HepG2 (cell line): ENCODE data around the gene PLEKHG5. TPM values are rescaled to one million over a fixed set of nuclear protein-coding genes. Genes with fewer than 3 reads are reported as not detected.
A peak's percentile ranks its signal among the peaks of the same experiment; 100 is the strongest.

ENCODE experiments used
- BORCS8-MEF2B ChIP-seq: sonication (generic); formaldehyde crosslinking; IDR thresholded peaks from 2 replicates; pipeline ENCODE4 v1.8.0; 2022; ENCODE audit warnings: mild to moderate bottlenecking, missing genetic modification reagents
- CBX5 ChIP-seq: sonication (generic); formaldehyde crosslinking; IDR thresholded peaks from 2 replicates; pipeline ENCODE4 v1.4.0; 2020; ENCODE audit warnings: missing genetic modification reagents, borderline replicate concordance
- ETV5 ChIP-seq: IDR thresholded peaks from 2 replicates; pipeline ENCODE4 v1.6.1; 2018; ENCODE audit warnings: missing biosample characterization, missing genetic modification reagents, inconsistent platforms, borderline replicate concordance
- NFE2 ChIP-seq: sonication (generic); formaldehyde crosslinking; IDR thresholded peaks from 2 replicates; pipeline ENCODE4 v1.4.0; 2020; ENCODE audit warnings: missing genetic modification reagents
- NFYC ChIP-seq: IDR thresholded peaks from 2 replicates; pipeline ENCODE4 v1.6.1; 2016; ENCODE audit warnings: missing genetic modification reagents, missing compliant biosample characterization
- NR2F6 ChIP-seq, 2 experiments: IDR thresholded peaks; 2 replicates each; pipeline ENCODE4 v1.6.1; 2016; ENCODE audit warnings: antibody characterized with exemption in 1 of 2, mild to moderate bottlenecking in 1 of 2
- PHF21A ChIP-seq: sonication (generic); formaldehyde crosslinking; IDR thresholded peaks from 2 replicates; pipeline ENCODE4 v1.5.0; 2020; ENCODE audit warnings: mild to moderate bottlenecking, missing genetic modification reagents
- RORA ChIP-seq: sonication (generic); formaldehyde crosslinking; IDR thresholded peaks from 2 replicates; pipeline ENCODE4 v1.5.0; 2020; ENCODE audit warnings: mild to moderate bottlenecking, missing genetic modification reagents, moderate library complexity
- SAFB2 ChIP-seq: sonication (generic); formaldehyde crosslinking; IDR thresholded peaks from 2 replicates; pipeline ENCODE4 v1.5.1; 2020; ENCODE audit warnings: missing genetic modification reagents, low read depth, mild to moderate bottlenecking, borderline replicate concordance
- SALL2 ChIP-seq: sonication (generic); formaldehyde crosslinking; IDR thresholded peaks from 2 replicates; pipeline ENCODE4 v1.8.1; 2023; ENCODE audit warnings: mild to moderate bottlenecking, missing genetic modification reagents, inconsistent platforms
- SRY ChIP-seq: sonication (generic); formaldehyde crosslinking; IDR thresholded peaks from 2 replicates; pipeline ENCODE4 v1.8.0; 2022; ENCODE audit warnings: mild to moderate bottlenecking, missing genetic modification reagents
- WIZ ChIP-seq: sonication (generic); formaldehyde crosslinking; IDR thresholded peaks from 2 replicates; pipeline ENCODE4 v1.5.1; 2020; ENCODE audit warnings: mild to moderate bottlenecking, missing genetic modification reagents
- ZIK1 ChIP-seq: sonication (generic); formaldehyde crosslinking; IDR thresholded peaks from 2 replicates; pipeline ENCODE4 v1.5.0; 2020; ENCODE audit warnings: mild to moderate bottlenecking, low read depth, missing genetic modification reagents, borderline replicate concordance
- ZNF644 ChIP-seq: IDR thresholded peaks from 2 replicates; pipeline ENCODE4 v1.6.1; 2016; ENCODE audit warnings: low read depth
- ZNF878 ChIP-seq: sonication (generic); formaldehyde crosslinking; IDR thresholded peaks from 2 replicates; pipeline ENCODE4 v1.8.1; 2023; ENCODE audit warnings: mild to moderate bottlenecking, missing genetic modification reagents, moderate library complexity
- polyA plus RNA-seq, 8 experiments: library from polyadenylated mRNA; depleted of rRNA in 3 of 8; stranded (reverse) in 7 of 8; unstranded in 1 of 8; fragments of >200 nt; fragmentation: Illumina TruSeq in 4 of 8; extraction: Trizol in 4 of 8; gene quantifications; 2 replicates each; pipeline versions ENCODE4 v1.2.1 to v1.2.3, GENCODE V29; 2011 to 2016; ENCODE audit warnings: low read depth in 4 of 8, missing spikeins in 1 of 8, mixed read lengths in 1 of 8; ENCODE audit not compliant: insufficient read depth in 1 of 8
- total RNA-seq, 5 experiments: library from RNA; depleted of rRNA; stranded (reverse); fragments of >200 nt; fragmentation: Illumina TruSeq; extraction: Trizol; gene quantifications; 2 replicates each; pipeline ENCODE4 v1.2.3, GENCODE V29; 2016; ENCODE audit warnings: low read depth in 1 of 5
- TF ChIP-seq, protein P1 (sequence below), 2 experiments: IDR thresholded peaks; 2 replicates each; pipeline ENCODE4 v1.6.1; 2011 to 2012; ENCODE audit warnings: low read length in 2 of 2, borderline replicate concordance in 1 of 2, low read depth in 1 of 2, mild to moderate bottlenecking in 1 of 2, moderate library complexity in 1 of 2
- TF ChIP-seq, protein P2 (sequence below): sonication (generic); formaldehyde crosslinking; IDR thresholded peaks from 2 replicates; pipeline ENCODE4 v1.5.0; 2020; ENCODE audit warnings: missing genetic modification reagents, mild to moderate bottlenecking, borderline replicate concordance
- TF ChIP-seq, protein P3 (sequence below): sonication (generic); formaldehyde crosslinking; IDR thresholded peaks from 2 replicates; pipeline ENCODE4 v1.8.0; 2022; ENCODE audit warnings: mild to moderate bottlenecking, missing genetic modification reagents, moderate library complexity
- TF ChIP-seq, protein P4 (sequence below): sonication (generic); formaldehyde crosslinking; conservative IDR thresholded peaks from 2 replicates; pipeline ENCODE4 v1.4.0; 2020; ENCODE audit warnings: missing genetic modification reagents
- TF ChIP-seq, protein P5 (sequence below): sonication (generic); formaldehyde crosslinking; IDR thresholded peaks from 2 replicates; pipeline ENCODE4 v1.4.0; 2020; ENCODE audit warnings: missing genetic modification reagents

Gene PLEKHG5
- total and polyA plus RNA-seq, 2 of the 13 experiments (the other 11 are each of a cell fraction or from before 2014, with no cell fraction given) = 1.9 to 3.5 TPM

DNA sequence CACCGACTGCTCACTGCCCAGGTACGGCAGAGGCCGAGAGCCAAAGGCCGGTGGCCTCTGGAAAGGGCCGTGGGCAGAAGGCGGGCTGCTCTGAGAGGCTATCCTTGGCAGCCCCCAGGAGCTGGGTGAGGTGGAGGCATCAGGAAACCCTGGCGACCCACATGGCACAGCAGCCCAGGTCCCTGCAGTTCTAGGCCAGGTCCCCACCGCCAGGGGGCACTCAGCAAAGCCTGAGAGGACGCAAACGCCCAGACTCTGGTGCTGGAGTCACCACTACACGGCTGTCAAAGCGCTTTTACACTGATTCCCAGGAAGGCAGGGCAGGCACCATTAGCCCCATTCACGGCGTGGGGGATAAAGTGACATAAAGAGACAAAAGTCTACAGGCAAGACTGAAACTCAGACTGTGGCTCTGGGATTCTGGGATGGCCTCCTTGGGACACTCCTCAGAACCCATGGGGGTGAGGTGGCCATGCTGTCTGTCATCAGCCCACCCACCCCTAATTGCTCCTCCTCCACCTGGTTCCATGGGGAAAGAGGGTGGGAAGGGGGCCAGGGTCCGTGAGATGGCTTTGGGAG is 4.9 kb downstream of the PLEKHG5 start (continued):
- TF ChIP-seq, protein P1, sequence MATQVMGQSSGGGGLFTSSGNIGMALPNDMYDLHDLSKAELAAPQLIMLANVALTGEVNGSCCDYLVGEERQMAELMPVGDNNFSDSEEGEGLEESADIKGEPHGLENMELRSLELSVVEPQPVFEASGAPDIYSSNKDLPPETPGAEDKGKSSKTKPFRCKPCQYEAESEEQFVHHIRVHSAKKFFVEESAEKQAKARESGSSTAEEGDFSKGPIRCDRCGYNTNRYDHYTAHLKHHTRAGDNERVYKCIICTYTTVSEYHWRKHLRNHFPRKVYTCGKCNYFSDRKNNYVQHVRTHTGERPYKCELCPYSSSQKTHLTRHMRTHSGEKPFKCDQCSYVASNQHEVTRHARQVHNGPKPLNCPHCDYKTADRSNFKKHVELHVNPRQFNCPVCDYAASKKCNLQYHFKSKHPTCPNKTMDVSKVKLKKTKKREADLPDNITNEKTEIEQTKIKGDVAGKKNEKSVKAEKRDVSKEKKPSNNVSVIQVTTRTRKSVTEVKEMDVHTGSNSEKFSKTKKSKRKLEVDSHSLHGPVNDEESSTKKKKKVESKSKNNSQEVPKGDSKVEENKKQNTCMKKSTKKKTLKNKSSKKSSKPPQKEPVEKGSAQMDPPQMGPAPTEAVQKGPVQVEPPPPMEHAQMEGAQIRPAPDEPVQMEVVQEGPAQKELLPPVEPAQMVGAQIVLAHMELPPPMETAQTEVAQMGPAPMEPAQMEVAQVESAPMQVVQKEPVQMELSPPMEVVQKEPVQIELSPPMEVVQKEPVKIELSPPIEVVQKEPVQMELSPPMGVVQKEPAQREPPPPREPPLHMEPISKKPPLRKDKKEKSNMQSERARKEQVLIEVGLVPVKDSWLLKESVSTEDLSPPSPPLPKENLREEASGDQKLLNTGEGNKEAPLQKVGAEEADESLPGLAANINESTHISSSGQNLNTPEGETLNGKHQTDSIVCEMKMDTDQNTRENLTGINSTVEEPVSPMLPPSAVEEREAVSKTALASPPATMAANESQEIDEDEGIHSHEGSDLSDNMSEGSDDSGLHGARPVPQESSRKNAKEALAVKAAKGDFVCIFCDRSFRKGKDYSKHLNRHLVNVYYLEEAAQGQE (IDR thresholded peaks at IDR 0.05; ENCODE audit: borderline replicate concordance in 1 of 2, low read depth in 1 of 2, low read length in 2 of 2) = no peak
- TF ChIP-seq ZNF878 (CRISPR knock-in tag) (no peak), WIZ (no peak), SALL2 (CRISPR knock-in tag) (no peak), NR2F6 (IDR thresholded peaks at IDR 0.05) (no peak), NR2F6 (CRISPR knock-in tag; IDR thresholded peaks at IDR 0.05) (no peak), NFYC (CRISPR knock-in tag) (no peak), RORA (CRISPR knock-in tag) (no peak), PHF21A (CRISPR knock-in tag) (no peak), SRY (no peak), CBX5 (CRISPR knock-in tag) (no peak), ZNF644 (CRISPR knock-in tag) (no peak), NFE2 (CRISPR knock-in tag) (no peak), ZIK1 (CRISPR knock-in tag) (no peak), ETV5 (CRISPR knock-in tag) (no peak), SAFB2 (CRISPR knock-in tag) (no peak), BORCS8-MEF2B (CRISPR knock-in tag) (0 out of 2 replicates have a peak, but pooled peaks have one; percentile 37)
- TF ChIP-seq, protein P2, sequence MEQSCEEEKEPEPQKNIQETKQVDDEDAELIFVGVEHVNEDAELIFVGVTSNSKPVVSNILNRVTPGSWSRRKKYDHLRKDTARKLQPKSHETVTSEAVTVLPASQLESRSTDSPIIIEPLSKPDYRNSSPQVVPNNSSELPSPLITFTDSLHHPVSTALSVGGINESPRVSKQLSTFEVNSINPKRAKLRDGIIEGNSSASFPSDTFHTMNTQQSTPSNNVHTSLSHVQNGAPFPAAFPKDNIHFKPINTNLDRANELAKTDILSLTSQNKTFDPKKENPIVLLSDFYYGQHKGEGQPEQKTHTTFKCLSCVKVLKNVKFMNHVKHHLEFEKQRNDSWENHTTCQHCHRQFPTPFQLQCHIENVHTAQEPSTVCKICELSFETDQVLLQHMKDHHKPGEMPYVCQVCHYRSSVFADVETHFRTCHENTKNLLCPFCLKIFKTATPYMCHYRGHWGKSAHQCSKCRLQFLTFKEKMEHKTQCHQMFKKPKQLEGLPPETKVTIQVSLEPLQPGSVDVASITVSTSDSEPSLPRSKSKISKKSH (CRISPR knock-in tag) = peak; percentile 22; the same call in 1 of the 2 replicates
- TF ChIP-seq, protein P3, sequence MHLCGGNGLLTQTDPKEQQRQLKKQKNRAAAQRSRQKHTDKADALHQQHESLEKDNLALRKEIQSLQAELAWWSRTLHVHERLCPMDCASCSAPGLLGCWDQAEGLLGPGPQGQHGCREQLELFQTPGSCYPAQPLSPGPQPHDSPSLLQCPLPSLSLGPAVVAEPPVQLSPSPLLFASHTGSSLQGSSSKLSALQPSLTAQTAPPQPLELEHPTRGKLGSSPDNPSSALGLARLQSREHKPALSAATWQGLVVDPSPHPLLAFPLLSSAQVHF = no peak
- TF ChIP-seq, protein P4, sequence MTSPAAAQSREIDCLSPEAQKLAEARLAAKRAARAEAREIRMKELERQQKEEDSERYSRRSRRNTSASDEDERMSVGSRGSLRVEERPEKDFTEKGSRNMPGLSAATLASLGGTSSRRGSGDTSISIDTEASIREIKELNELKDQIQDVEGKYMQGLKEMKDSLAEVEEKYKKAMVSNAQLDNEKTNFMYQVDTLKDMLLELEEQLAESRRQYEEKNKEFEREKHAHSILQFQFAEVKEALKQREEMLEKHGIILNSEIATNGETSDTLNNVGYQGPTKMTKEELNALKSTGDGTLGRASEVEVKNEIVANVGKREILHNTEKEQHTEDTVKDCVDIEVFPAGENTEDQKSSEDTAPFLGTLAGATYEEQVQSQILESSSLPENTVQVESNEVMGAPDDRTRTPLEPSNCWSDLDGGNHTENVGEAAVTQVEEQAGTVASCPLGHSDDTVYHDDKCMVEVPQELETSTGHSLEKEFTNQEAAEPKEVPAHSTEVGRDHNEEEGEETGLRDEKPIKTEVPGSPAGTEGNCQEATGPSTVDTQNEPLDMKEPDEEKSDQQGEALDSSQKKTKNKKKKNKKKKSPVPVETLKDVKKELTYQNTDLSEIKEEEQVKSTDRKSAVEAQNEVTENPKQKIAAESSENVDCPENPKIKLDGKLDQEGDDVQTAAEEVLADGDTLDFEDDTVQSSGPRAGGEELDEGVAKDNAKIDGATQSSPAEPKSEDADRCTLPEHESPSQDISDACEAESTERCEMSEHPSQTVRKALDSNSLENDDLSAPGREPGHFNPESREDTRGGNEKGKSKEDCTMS (CRISPR knock-in tag) = no peak
- TF ChIP-seq, protein P5, sequence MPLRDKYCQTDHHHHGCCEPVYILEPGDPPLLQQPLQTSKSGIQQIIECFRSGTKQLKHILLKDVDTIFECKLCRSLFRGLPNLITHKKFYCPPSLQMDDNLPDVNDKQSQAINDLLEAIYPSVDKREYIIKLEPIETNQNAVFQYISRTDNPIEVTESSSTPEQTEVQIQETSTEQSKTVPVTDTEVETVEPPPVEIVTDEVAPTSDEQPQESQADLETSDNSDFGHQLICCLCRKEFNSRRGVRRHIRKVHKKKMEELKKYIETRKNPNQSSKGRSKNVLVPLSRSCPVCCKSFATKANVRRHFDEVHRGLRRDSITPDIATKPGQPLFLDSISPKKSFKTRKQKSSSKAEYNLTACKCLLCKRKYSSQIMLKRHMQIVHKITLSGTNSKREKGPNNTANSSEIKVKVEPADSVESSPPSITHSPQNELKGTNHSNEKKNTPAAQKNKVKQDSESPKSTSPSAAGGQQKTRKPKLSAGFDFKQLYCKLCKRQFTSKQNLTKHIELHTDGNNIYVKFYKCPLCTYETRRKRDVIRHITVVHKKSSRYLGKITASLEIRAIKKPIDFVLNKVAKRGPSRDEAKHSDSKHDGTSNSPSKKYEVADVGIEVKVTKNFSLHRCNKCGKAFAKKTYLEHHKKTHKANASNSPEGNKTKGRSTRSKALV (CRISPR knock-in tag) = 0 out of 2 replicates have a peak, but pooled peaks have one; percentile 31
